GM18499 (cell line): ENCODE data around the gene TMC1.
"Not testable (repeated sequence)": the region's sequence is repeated elsewhere in the genome, so short reads cannot be mapped to it uniquely, and the experiment has no call there.

ENCODE experiments used
- ATAC-seq: cut with Tn5 transposase; IDR thresholded peaks from one replicate; pipeline ENCODE4 v1.9.1; 2021; ENCODE audit warnings: moderate number of reproducible peaks; ENCODE audit not compliant: insufficient read depth, unreplicated experiment

The TMC1 gene

DNA sequence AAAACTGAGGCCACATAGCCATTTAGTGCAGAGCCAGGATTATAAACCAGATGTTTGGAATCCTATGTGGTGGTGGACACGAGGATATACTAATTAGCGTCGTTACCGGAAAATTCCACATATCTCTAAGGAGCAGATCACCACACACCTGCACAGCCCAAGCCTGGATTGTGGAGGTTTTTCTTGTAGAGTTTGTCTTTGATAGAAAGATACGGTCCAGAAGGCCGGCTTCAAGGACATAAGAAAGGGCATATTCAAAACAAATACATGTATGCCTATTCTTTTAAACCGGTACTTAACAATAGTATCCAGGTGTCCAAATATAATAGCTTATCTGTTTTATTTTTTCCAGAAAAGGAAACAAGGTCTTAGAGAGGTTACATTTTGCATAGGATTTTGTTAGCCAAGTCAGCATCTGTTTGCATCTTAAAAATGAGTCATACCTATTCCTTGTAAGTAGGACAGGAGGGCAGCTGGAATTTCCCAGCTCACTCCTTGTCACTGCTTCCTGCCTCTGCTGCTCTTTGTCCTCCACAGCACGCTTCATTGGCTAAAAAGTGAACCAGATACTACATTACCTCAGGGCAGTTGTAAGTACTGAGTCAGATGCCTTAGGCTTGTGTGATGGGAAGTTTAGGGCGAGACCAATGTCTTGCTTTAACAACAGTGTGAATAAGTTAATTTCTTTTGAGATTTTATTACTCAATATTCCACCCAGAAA is 3.6 kb downstream of the TMC1 start:
- ATAC-seq: no peak

DNA sequence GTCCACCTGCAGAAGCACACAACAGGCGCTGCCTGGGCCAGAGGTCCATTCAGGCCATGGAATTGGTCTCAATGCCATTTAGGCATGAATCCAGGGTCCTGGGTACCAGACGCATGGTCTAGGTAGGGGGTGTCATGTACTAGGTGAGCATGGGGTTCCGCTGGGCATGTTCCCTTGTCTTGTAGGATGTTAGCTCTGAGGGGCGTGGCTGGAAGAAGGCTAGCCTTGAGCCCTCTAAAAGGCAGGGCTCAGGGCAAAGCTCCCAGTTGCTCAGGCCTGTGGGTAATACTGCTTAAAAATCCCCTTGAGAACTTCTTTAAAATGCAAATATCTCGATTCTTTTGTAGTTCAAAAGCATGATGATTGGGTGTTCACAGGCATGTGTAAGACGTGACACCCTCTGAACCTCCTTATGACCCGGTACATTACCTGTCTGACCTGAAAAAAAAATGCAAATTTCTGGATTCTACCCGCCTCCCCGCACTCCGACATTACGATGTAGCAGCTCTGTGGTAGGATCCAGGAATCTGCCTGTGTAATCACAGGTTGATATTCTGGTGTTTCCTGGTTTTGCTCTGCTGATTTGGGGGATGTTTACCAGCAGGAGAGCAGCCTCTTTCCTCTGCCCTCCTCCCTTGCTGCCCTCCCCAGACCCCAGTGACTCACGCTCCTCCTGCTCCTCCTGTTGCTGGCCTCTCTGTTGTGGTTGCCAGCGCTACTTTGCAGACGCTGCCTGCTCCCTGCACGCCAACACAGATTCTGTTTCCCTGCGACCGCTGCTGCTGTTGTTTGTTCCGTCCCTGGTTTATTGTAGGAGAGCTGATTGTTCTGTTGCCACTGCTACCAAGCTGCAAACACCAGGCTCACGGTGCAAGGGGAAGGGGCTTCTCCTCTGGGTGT is 5.7 kb downstream of the TMC1 start:
- peak; percentile 59 for ATAC-seq

DNA sequence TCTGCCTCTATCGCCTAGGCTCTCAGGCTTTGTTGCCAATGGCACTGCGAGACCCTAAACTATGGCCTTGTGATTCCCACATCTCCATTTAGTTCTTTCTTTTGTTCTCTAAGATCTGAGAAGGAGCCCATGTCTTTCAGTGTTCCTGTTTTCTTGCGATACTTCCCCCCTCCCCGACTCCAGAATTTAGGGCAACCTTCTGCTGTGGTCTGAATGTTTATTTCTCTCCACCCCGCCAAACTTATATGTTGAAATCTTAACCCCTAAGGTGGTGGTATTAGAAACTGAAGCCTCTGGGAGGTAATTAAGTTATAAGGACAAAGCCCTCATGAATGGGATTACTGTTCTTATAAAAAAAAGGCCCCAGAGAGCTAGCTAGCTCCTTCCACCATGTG is 6.4 kb downstream of the TMC1 start:
- no peak for ATAC-seq

DNA sequence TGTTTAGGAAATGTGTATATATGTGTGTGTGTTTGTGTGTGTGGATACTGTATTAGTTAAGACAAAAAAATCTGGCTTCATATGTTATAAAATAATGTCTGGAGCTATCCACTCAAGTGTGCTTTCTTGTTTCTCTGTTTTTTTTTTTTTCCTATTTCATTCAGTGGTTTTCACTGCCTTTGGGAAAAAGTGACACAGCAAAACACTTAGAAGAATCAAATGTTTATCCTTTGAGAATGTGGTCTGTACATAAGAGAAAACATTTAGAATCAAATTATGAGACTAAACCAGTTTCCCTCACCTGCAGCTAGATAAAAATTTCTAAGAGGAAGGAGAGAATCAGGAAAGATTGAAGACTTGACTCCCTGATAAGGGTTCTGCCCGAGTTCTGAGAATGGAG is 8.1 kb downstream of the TMC1 start:
- no peak for ATAC-seq

DNA sequence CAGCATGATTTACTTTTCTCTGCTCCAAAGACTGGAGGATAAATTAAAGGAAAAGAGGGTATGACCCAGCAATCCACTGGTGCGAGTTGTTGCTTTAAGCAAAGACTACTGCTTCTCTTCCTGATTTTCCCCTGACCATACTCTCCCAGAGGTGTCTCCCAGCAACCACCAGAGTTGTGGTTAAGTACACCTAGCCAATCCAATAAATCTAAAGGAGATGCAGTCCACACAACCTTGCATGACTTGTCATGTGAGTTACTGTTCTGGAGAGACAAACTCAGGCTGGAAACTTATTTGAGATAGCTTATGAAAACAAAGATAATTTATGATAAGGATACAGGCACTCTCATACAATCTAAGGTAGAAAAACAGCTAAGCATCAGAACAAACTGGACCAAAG is 11.9 kb downstream of the TMC1 start:
- ATAC-seq: no peak

DNA sequence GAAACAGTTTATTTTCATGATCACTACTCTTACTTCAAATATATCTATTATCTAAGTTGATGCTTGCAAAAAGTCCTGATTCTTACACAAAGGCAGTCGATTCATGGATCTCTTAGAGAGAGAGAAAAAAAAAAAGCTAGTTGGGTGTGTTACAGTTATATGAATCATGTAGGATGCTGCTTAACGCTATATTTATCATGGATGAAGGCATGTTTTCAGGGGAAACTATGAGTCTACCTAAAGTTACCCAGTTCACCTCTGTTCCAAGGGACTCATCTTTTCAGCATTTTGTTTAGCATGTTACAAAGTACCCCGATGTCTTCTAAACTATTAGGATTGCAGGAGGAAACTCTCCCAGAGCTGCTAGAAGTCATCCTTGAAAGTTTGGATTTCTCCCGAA is 13.5 kb downstream of the TMC1 start:
- no peak for ATAC-seq

DNA sequence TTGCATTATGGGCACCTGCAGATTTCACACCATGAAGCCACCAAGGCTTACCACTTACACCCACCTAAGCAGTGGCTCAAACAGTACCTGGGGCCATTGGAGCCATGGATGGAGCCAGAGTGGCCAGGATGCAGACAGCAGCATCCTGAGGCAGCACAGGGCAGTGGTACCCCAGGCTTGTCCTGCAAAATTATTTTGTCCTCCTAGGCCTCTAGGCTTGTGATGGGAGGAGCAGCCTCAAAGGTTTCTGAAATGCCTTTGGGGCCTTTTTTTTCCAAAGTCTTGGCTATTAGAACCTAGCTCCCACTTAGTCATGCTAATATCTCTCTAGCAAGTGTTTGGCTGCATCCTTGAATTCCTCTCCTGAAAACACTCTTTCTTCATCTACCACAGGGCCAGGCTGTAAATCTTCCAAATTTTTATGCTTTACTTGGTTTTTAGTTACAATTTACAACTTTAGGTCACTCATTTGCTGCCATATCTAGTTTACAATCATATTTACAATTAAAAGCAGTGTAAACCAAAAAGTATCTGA is 15.7 kb downstream of the TMC1 start:
- ATAC-seq: no peak

DNA sequence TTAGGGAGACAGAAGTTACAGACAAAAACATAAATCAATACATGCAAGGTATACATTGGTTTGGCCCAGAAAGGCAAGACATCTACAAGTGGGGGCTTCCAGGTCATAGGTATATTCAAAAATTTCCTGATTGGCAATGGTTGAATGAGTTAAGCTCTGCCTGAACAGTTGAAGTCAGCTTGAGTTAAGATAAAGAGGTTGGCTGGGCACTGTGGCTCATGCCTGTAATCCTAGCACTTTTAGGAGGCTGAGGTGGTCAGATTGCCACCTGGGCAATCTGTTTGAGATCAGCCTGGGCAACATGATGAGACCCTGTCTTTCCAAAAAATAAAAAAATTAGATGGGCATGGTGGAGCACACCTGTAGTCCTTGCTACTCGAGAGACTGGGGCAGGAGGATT is 16.3 kb downstream of the TMC1 start:
- ATAC-seq: no peak

DNA sequence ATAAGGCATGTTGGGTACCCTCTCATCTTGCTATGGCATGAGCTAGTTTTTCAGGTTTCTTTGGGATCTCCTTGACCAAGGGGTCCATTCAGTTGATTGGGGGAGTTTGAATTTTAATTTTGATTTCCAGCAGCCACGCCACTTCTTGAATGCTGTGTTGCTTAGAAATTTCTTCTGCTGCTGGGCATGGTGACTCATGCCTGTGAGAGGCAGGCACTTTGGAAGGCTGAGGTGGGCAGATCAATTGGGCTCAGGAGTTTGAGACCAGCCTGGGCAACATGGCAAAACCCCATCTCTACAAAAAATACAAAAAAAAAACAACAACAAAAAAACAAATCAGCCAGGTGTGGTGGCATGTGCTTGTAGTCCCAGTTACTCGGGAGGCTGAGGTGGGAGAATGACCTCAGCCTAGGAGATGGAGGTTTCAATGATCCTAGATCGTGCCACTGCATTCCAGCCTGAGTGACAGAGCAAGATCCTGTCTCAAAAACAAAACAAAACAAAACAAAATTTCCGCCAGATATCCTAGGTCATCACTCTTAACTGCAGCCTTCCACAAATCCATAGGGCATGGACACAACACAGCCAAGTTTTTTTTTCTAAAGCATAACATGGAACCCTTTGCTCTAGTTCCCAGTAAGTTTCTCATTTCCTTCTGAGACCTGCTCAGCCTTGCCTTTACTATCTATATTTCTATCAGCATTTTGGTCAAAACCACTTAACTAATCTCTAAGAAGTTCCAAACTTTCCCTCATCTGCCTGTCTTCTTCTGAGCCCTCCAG is 17.7 kb downstream of the TMC1 start:
- ATAC-seq: no peak

DNA sequence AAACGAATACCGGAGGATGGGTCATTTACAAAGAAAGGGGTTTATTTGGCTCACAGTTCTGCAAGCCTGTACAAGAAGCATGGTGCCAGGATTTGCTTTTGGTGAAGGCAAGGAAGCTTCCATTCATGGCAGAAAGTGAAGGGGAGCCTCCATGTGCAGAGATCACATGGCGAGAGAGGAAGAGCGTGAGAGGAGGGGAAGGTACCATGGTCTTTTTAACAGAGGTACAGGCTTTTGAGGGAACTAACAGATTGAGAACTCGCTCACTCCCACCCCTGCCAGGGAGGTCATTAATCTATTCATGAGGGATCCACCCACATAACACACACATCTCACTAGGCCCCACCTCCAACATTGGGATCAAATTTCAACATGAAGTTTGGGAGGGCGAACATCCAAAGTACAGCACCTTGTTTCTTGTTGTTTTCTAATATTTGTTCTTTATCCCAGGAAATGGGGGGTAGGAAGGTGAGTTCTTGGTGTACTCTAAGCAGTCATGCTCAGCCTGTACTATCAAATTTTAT is 18.5 kb downstream of the TMC1 start:
- no peak for ATAC-seq

DNA sequence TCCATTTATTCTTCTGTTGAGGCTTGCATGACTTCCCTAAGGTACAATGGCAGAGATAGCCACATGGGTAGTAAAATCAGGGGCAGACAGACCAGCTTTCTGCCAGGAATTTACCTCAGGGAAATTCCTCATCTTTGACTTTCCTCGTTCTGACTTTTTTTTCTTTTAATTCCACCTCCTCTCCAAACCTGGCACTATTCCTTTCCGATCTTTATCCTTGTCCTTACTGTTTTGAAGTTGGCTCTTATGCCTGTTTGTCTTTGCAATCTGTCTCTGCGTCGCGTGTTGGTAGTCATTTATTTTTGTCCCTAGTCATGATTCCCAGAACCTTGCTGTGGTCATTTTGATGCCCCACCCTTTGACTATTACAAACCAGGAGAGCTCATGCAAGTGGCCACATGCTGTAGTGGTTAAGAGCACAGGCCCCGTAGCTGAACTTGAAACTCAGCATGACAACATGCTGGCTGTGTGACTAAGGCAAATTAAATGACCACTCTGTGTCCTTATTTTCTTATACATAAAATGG is 19.0 kb downstream of the TMC1 start:
- ATAC-seq: no peak

DNA sequence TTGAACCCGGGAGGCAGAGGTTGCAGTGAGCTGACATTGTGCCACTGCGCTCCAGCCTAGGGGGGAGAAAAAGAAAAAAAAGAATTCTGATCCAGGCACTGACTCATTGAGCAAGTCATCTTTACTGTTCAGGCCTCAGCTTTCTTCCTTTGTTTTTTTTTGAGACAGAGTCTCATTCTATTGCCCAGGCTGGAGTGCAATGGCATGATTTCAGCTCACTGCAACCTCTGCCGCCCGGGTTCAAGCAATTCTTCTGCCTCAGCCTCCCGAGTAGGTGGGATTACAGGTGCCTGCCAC is 21.1 kb downstream of the TMC1 start:
- not testable (repeated sequence) for ATAC-seq

DNA sequence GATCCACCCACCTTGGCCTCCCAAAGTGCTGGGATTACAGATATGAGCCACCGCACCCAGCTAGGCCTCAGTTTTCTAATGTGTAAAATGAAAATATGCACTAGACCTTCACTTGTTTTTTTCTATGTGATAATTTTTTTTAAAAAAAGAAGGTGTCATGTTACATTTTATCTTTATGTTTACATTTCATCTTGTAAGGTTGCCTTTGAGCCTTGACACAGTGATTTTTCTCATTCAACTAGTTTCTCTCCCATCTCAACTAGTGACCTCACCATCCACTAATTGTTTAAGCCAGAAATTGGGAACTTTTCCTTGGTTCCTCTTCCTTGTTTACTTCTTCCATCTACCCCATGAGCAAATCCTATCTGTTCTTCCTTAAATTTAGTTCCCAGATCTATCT is 21.5 kb downstream of the TMC1 start:
- ATAC-seq: no peak

DNA sequence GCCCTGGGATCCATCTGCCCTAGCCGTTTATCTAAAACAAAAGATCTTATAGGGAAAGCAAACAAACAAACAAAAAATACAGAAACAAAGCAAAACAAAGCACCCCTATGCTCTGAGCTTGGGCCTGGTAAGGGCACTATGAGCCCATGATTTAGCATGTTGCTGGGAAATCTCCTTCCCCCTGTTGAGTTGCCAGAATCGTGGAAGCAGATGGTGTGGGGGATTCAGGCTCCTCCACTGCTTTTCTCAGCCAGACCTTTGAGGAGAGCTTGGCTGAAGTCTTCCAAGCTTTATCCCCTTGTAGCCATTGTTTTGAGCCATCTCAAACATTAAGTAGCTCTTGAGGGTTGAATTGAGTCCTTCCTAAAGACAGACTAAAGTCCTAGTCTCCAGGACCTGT is 29.9 kb downstream of the TMC1 start:
- ATAC-seq: no peak

DNA sequence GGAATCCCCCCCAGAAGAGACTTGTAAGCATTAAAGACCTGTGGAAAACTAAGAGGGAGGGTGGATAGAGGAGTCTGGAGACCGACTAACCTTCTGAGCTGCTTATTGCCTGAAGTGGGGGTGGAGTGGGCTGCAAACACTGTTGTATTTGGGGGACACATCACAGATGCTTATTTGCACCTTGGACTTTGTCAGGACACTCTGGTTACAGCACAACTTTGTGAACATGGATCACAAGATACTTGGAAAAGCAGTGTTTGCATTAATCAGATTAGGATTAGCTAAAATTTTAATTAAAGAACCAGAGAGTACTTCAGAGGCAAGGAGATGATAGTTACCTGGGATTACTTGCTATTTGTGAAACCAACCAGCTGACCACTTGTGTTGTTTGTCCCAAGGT is 30.9 kb downstream of the TMC1 start:
- ATAC-seq: no peak

DNA sequence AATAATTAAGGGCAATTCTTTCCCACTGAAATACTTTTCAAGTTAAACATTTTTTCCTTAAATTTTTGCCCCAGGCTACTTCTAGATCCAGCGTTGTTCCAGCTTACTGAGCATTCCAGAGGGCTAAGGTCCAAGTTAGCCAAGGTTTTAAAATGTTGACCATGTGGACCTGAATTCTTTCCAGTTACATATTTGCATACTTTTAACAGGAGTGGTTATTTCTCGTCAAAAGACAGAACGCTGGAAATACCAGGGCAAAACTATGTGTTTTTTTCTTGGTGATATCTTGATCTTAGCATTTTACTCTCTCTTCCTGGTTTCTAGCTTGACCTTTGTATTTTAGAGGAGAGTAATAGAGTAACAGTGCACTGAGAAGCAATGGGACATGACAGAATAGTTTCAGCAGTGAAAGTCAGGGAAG is 32.8 kb downstream of the TMC1 start:
- no peak for ATAC-seq

DNA sequence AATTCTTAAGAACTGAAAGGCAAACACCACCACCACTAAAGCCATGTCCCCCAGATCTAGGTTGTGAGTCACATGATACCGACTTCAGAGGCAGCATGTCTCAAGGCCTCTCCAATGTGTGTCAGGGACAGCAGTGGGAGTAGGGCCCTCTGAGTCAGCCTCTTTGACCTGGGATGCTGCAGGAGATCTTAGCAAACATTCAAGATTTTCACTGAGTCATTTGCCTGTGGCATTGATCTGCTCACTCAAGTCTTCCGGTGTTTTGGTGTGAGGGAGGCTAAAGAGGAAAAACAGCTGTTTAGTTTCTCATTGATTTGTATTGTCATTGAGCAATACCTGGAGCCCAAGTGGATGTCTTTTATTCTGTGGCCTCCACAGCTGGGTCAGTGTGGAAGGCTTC is 36.1 kb downstream of the TMC1 start:
- ATAC-seq: no peak

DNA sequence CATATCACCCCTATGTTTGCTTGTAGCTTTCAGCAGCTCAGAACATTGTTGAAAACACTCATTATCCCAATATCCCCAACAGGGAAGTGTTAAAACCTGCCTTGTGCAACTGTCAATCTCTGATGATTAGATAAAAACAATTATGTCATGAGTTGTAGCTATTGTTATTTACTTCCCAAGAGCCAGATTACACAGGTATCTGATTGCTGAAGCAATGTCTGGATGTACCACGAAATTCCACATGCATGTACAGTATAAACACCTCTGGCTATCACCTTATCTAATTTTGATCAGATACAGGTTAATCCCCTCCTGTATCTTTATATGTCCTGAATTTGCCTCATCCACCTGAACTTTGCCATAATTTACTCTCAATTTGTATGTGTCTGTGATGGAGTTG is 38.7 kb downstream of the TMC1 start:
- no peak for ATAC-seq

DNA sequence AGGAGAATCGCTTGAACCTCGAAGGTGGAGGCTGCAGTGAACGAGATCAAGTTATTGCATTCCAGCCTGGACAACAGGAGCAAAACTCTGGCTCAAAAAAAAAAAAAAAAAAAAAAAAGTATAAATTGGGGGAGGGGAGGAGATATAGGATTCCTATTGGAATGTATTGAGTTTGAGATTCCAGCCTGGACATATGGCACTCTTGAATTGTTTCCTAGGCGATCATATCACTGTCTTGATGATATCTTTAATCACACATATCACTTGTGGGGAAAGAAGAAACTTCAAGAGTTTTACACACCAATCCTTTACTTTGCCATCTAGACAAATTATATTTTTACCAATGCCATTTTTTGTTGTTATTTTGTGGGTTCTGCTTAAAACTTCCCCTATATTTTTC is 42.4 kb downstream of the TMC1 start:
- ATAC-seq: no peak

DNA sequence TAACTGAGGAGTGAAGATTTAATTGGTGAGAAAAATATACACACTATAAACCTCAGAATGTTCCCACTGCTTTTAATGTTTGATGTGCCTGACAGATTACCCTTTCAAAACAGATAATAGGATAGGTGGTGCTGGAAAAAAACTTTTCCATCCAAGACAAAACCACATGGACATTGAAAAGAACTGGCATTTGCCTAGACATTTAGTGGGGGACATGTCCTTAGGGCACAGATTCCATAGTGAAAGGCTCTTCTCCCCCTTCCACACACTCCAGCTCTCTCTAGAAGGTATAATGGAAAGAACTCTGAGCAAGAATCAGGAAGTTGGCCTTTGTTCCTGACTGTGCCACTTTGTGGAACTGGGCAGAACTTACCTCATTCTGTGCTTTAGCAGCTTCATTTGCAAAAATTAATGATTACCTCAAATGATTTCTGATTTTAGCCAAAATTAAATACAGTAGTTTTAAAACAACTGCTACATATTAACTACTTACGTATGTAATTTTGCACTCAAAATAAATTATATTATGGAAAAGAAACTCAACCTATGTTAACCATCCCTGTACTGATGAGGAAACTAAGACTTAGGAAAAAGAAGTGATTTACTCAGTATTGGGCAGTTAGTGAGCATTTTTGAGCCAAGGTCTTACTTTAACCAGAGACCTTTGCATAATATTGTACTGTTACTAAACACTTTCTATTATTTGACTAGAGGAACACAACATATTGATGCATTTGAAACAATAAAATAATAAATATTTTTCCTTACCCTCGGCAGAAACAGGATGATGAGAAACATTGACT is 43.3 kb downstream of the TMC1 start:
- ATAC-seq: no peak
